GM18505 (cell line): Measurements from ENCODE around the gene OR56A4.

ENCODE experiments used
- ATAC-seq: cut with Tn5 transposase; IDR thresholded peaks from one replicate; pipeline ENCODE4 v1.9.1; 2021; ENCODE audit not compliant: unreplicated experiment
- POLR2A ChIP-seq: IDR thresholded peaks from 4 replicates; pipeline ENCODE4 v1.6.1; 2011; ENCODE audit warnings: borderline replicate concordance; ENCODE audit not compliant: insufficient read depth, insufficient read length; ENCODE audit errors: extremely low read depth

OR56A4 gene, protein sequence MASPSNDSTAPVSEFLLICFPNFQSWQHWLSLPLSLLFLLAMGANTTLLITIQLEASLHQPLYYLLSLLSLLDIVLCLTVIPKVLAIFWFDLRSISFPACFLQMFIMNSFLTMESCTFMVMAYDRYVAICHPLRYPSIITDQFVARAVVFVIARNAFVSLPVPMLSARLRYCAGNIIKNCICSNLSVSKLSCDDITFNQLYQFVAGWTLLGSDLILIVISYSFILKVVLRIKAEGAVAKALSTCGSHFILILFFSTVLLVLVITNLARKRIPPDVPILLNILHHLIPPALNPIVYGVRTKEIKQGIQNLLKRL

GRCh38 chr11:6006846-6007245 is at the start of gene OR56A4:
Gene OR56A4, minus strand, starts transcription at chr11:6006946. Its CDS starts 3,954 bp downstream, at chr11:6002992.
- ATAC-seq = no peak
- no peak for TF ChIP-seq POLR2A

DNA sequence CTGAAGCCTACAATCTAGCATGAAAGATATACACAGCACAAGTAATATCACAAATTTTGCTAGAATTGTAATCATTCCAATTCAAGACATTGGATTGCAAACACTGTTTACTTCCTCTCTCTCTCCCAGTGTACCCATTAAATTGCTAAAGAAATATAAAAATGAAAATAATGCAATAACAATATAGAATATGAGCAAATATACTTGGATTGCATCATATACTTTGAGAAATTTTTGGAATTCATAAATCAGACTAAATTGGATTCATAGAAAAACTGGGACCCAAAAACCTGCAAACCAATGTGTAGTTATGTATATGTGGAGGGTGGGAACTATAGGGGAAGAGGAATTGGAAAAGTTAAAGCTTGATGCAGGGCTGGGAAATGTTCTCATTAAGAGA is 48.8 kb upstream of the OR56A4 start:
- no peak for TF ChIP-seq POLR2A
- ATAC-seq = no peak

GRCh38 chr11:6052374-6052773 is 45.6 kb upstream of the OR56A4 start:
- no peak for TF ChIP-seq POLR2A
- ATAC-seq = no peak

GRCh38 chr11:6040874-6041273 is 34.1 kb upstream of the OR56A4 start:
- ATAC-seq = no peak
- no peak for TF ChIP-seq POLR2A

- no peak for TF ChIP-seq POLR2A
- no peak for ATAC-seq
Observed at GRCh38 chr11:6030708-6031405, 24.1 kb upstream of the OR56A4 start, which contains the start of gene OR56A1. Gene OR56A1, minus strand, starts transcription at chr11:6030758. Its CDS starts 3,066 bp downstream, at chr11:6027692.

GRCh38 chr11:6027501-6027900 is 20.8 kb upstream of the OR56A4 start:
- no peak for ATAC-seq
- TF ChIP-seq POLR2A = no peak

DNA sequence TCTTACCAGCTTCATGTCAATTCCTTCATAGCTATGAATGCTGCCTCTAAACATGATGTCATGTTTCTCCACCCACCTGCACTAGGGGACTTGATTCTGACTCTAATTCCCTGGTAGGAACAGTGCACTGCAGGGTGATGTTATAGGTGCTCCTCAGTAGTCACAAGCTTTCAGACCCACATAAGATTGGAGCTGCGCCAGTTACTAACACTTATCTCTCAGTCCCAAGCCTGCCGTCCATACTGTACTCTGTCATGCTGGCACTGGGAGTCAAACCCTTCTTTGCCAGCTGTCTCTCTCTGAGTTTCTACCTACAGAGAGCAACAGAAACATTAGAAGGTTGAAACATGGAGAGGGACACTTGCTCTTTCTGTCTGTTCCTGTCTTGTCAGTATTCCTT is 18.3 kb upstream of the OR56A4 start:
- ATAC-seq = no peak
- no peak for TF ChIP-seq POLR2A

DNA sequence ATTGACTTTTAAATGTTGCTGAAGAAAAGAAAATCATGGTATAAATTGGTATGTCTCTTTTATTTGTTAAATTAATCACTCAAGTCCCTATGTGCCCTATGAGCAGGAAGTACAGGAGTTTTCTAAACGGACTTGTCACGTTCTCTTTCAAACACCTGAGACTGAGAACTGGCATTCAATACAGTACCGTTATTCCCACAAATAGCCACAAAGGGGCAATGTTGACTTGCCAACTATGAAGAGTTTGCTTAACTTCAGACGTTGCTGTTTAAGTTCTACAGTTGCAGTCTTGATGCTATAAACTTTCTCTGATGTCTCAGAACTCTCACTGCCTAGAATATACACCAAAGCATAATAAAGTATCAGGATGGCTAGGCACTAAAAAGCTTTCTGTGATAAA is 16.2 kb upstream of the OR56A4 start:
- no peak for ATAC-seq
- no peak for TF ChIP-seq POLR2A

GRCh38 chr11:6013042-6013441 is 6.3 kb upstream of the OR56A4 start:
- no peak for ATAC-seq
- no peak for TF ChIP-seq POLR2A

DNA sequence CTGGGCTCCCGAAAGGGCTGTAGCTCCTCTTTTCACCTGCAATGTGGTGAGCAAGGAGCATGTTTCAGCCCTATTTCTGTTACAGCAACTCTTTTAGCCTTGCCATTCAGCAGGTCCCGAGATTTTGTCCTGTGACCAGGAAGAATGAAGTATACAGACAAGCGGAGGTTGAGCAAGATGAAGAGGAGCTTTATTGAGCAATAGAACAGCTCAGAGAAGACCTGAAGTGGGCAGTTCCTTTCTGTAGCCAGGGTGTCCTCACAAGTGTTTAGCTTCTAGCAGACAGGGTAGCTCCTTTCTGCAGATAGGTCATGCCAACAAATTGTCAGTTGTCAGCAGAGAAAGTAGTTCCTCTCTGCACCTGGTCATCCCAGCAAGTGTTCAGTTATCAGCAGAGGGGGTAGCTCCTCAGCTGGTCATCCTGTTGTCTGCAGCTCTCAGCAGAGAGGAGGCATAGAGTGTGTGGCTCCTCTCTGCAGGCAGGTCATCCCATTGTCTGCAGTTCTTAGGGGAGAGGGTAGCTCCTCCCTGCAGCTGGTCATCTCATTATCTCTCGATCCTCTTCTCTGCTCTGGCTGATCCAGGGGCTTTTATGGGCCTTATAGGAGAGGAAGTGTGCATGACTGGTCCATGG is 5.4 kb upstream of the OR56A4 start:
- TF ChIP-seq POLR2A = no peak
- no peak for ATAC-seq

DNA sequence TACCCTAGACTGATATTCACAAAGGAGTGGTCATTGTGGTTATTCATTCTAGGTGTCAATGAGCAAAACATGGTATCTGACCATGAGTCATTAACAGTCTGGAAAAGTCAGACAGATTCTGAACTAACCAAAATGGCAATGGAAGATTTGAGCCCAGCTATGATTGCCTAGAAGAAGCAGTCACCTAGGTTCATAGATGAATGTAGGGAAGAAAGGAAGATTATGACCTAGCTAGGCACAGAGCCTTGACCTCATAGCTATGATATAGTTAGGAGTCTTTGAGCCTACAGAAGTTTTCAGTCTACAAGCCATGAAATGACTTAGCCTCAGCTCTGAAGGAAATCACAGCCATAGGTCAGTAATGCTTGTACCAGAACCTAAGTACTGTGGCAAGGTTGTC is 351 bp downstream of the OR56A4 start:
- no peak for ATAC-seq
- TF ChIP-seq POLR2A = no peak

DNA sequence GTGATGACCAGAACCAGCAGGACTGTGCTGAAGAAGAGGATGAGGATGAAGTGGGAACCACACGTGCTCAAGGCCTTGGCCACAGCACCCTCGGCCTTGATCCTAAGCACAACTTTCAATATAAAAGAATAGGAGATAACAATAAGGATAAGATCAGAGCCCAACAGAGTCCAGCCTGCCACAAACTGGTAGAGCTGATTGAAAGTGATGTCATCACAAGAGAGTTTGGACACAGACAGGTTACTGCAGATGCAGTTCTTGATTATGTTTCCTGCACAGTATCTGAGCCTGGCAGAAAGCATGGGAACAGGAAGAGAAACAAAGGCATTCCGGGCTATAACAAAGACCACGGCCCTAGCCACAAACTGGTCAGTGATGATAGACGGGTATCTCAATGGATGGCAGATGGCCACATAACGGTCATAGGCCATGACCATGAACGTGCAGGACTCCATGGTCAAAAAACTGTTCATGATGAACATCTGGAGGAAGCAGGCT is 4.5 kb downstream of the OR56A4 start:
- no peak for ATAC-seq
- no peak for TF ChIP-seq POLR2A

- no peak for ATAC-seq
- no peak for TF ChIP-seq POLR2A
Observed at GRCh38 chr11:5994791-5995190, 12.0 kb downstream of the OR56A4 start.
